Activated CD8-positive, alpha-beta memory T cell treated with anti-CD3 and anti-CD28 coated beads for 24 hours (primary cell): Measurements from ENCODE around the gene GRIK2.
"Not testable (repeated sequence)": the region's sequence is repeated elsewhere in the genome, so short reads cannot be mapped to it uniquely, and the experiment has no call there.

Experiments
- DNase-seq: peaks from one replicate; pipeline ENCODE4 v3.0.0-alpha.2; 2020

The GRIK2 gene

GRCh38 chr6:101393251-101393828, at the start of gene GRIK2:
Gene GRIK2 (plus strand): TSS chr6:101393708.
- DNase-seq, result no peak

GRCh38 chr6:101344885-101345284, 48.6 kb upstream of the GRIK2 start:
- DNase-seq, result no peak

GRCh38 chr6:101348816-101349215, 44.7 kb upstream of the GRIK2 start:
- DNase-seq, result no peak

- not testable (repeated sequence) for DNase-seq
Observed at GRCh38 chr6:101350631-101351030, 42.9 kb upstream of the GRIK2 start.

GRCh38 chr6:101351173-101351572, 42.3 kb upstream of the GRIK2 start:
- DNase-seq, result no peak

GRCh38 chr6:101352316-101352715, 41.2 kb upstream of the GRIK2 start:
- no peak for DNase-seq

GRCh38 chr6:101365181-101365580, 28.3 kb upstream of the GRIK2 start:
- no peak for DNase-seq

GRCh38 chr6:101379926-101380325, 13.6 kb upstream of the GRIK2 start:
- DNase-seq, result no peak

GRCh38 chr6:101380897-101381630, 12.4 kb upstream of the GRIK2 start:
- DNase-seq, result no peak

- not testable (repeated sequence) for DNase-seq
Observed at GRCh38 chr6:101383747-101384146, 9.8 kb upstream of the GRIK2 start.

- no peak for DNase-seq
Observed at GRCh38 chr6:101386982-101387381, 6.5 kb upstream of the GRIK2 start.

GRCh38 chr6:101391772-101392585, 1.5 kb upstream of the GRIK2 start:
- DNase-seq, result no peak

- DNase-seq, result no peak
Observed at GRCh38 chr6:101392586-101393230, 800 bp upstream of the GRIK2 start.

- no peak for DNase-seq
Observed at GRCh38 chr6:101393829-101394251, 332 bp downstream of the GRIK2 start.

GRCh38 chr6:101394936-101395335, 1.4 kb downstream of the GRIK2 start:
- no peak for DNase-seq

GRCh38 chr6:101395345-101395744, 1.8 kb downstream of the GRIK2 start:
- DNase-seq, result no peak

GRCh38 chr6:101396548-101397173, 3.2 kb downstream of the GRIK2 start:
- DNase-seq, result no peak

- DNase-seq, result no peak
Observed at GRCh38 chr6:101397199-101397598, 3.7 kb downstream of the GRIK2 start.

GRCh38 chr6:101398716-101399615, 5.5 kb downstream of the GRIK2 start:
- DNase-seq, result no peak

- no peak for DNase-seq
Observed at GRCh38 chr6:101399616-101400162, 6.2 kb downstream of the GRIK2 start.
